ENCODE measurements around the gene CSAD.

CSAD gene

DNA sequence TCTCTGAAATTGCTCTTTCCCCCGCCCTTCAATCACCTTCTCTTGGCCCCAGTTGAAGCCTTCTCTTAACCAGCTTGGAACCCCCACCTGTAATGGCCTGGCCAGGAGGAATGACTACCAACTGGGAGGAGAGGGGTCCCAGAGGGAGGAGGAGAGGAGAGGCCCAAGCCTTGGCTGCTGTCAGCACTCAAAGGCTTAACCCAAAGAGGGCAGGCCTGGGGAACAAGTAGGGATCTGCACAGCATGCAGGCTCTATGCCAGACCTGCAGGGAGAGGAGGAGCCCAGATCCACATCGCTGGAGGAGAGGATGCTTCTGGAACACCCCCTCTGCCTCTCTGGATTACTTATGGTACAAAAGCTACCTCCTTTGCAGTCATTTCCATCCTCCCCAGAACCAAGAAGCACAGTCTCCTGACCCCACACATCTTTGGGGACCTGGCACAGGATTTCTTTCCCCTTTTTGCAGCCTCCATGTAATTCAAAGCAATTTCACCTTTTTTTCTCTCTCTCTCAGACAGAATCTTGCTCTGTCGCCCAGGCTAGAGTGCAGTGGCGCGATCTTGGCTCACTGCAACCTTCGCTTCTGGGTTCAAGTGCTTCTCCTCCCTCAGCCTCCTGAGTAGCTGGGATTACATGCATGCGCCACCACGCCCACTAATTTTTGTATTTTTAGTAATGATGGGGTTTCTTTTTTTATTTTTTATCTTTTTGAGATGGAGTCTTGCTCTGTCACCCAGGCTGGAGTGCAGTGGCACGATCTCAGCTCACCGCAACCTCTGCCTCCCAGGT lies 45.1 kb upstream of the CSAD start:
- DNase-seq (ENCODE audit: extremely low spot score): no peak
- TF ChIP-seq L3MBTL2 (conservative IDR thresholded peaks at IDR 0.05) (no peak), NFRKB (IDR thresholded peaks at IDR 0.05) (no peak), PKNOX1 (IDR thresholded peaks at IDR 0.05) (no peak), SP1 (IDR thresholded peaks at IDR 0.05) (no peak), FOXK2 (IDR thresholded peaks at IDR 0.05) (no peak), BHLHE40 (IDR thresholded peaks at IDR 0.05; ENCODE audit: borderline replicate concordance) (no peak), HDGF (IDR thresholded peaks at IDR 0.05; ENCODE audit: borderline replicate concordance) (no peak), ARNT (IDR thresholded peaks at IDR 0.05) (no peak), ZNF384 (IDR thresholded peaks at IDR 0.05) (no peak), FOXM1 (IDR thresholded peaks at IDR 0.05; ENCODE audit: borderline replicate concordance) (no peak), TARDBP (IDR thresholded peaks at IDR 0.05) (no peak), FOXA1 (IDR thresholded peaks at IDR 0.05) (no peak), ELF4 (IDR thresholded peaks at IDR 0.05) (no peak), SUZ12 (IDR thresholded peaks at IDR 0.05) (no peak), CTBP1 (IDR thresholded peaks at IDR 0.05; ENCODE audit: borderline replicate concordance) (no peak), LEF1 (IDR thresholded peaks at IDR 0.05; ENCODE audit: borderline replicate concordance) (no peak)
- ChIA-PET POLR2A (no interaction called here), CTCF (no interaction called here)

DNA sequence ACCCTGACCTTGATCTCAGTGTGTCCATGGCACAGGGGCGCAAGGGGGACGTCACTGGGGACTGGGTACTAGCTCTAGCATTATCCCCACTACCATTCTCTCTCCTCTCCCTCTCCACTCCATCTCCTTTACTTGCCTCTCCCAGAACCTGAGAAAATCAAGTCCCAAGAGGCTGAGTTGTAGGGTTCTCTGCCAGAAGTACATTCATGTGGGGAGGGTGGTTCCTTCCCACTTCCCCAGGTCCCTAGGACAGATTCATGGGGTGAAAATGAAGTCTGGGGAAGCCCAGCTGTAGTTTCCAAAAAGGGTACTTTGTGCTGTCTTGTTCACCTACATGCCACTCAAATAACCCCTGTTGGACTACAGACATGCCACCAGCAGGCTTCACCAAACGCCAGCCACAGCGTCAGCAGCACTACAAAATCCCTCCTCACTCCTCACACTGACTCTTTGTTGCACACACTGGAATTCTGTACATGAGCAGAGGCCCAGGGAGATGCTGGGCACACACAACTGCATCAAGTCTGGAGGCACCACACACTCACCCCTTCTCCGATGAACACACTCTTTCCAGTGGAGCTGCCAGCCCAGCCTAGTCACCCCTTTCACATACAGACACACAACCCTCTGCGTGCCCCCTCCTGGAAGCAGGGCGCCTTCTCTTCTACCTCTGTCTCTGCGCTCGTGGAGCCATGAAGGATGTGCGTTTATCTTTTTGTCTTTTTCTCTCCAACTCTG lies 44.3 kb upstream of the CSAD start:
- POLR2A ChIA-PET: no interaction called here
- TF ChIP-seq BHLHE40 (IDR thresholded peaks at IDR 0.05; ENCODE audit: borderline replicate concordance) (no peak), HDGF (IDR thresholded peaks at IDR 0.05; ENCODE audit: borderline replicate concordance) (no peak), FOXK2 (IDR thresholded peaks at IDR 0.05) (no peak), ELF4 (IDR thresholded peaks at IDR 0.05) (no peak), LEF1 (IDR thresholded peaks at IDR 0.05; ENCODE audit: borderline replicate concordance) (no peak), FOXM1 (IDR thresholded peaks at IDR 0.05; ENCODE audit: borderline replicate concordance) (no peak), ARNT (IDR thresholded peaks at IDR 0.05) (no peak), PKNOX1 (IDR thresholded peaks at IDR 0.05) (no peak), CTBP1 (IDR thresholded peaks at IDR 0.05; ENCODE audit: borderline replicate concordance) (no peak), L3MBTL2 (conservative IDR thresholded peaks at IDR 0.05) (no peak), TARDBP (IDR thresholded peaks at IDR 0.05) (no peak), ZNF384 (IDR thresholded peaks at IDR 0.05) (no peak), NFRKB (IDR thresholded peaks at IDR 0.05) (no peak), SP1 (IDR thresholded peaks at IDR 0.05) (no peak), FOXA1 (IDR thresholded peaks at IDR 0.05) (no peak), SUZ12 (IDR thresholded peaks at IDR 0.05) (no peak)
- no peak for DNase-seq (ENCODE audit: extremely low spot score)
- CTCF ChIA-PET: no interaction called here

DNA sequence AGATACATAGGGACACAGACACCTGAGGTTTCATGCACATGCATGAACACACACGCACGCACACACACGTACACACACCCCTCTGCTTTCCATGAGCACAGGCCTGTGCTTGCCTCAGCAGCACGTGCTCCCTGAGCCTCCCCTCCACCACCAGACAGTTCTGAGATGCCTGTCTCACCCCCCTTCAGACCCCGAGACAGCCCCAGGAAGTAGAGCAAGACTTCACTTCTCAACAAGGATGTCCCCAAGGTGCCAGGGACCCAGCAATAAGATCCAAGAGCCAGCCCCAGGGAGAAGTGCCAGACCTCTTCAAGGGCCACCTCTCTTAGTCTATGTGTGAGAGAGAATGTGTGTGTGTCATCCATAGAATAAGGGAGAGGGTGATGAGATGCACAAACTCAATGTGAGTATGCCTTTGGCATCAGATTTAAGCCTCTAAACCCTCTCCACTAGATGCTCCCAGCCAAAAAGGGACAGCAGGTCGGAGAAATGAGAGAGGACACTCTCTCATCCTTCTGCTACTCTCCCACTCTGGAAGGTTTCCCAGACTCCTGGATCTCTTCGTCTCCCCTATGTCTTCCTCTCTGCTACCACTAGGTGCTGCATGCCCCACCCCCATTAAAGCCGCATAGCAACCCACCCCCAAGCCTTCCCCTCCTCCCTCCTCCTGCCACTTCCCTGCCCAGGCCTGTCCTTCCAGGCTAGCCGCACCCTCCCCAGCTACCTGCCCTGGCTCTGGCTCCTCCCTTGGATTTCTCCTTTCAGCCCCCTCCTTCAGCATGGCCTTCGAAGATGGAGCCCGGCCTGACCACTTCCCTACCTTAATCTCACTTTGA lies 43.6 kb upstream of the CSAD start:
- ChIA-PET CTCF (interaction anchor here (0.6 kb wide), 1 partner anchor 44 kb away, joined by 5 read pairs; the partner anchor contains the start of gene ESPL1), POLR2A (interaction anchor here (1.1 kb wide), 1 partner anchor 44 kb away, joined by 4 read pairs; the partner anchor contains the start of gene ESPL1)
- no peak for DNase-seq (ENCODE audit: extremely low spot score)
- TF ChIP-seq HDGF (IDR thresholded peaks at IDR 0.05; ENCODE audit: borderline replicate concordance) (no peak), SP1 (IDR thresholded peaks at IDR 0.05) (no peak), ELF4 (IDR thresholded peaks at IDR 0.05) (no peak), FOXK2 (IDR thresholded peaks at IDR 0.05) (no peak), FOXA1 (IDR thresholded peaks at IDR 0.05) (no peak), PKNOX1 (IDR thresholded peaks at IDR 0.05) (no peak), TARDBP (IDR thresholded peaks at IDR 0.05) (no peak), FOXM1 (IDR thresholded peaks at IDR 0.05; ENCODE audit: borderline replicate concordance) (no peak), NFRKB (IDR thresholded peaks at IDR 0.05) (no peak), LEF1 (IDR thresholded peaks at IDR 0.05; ENCODE audit: borderline replicate concordance) (no peak), CTBP1 (IDR thresholded peaks at IDR 0.05; ENCODE audit: borderline replicate concordance) (no peak), ARNT (IDR thresholded peaks at IDR 0.05) (no peak)

DNA sequence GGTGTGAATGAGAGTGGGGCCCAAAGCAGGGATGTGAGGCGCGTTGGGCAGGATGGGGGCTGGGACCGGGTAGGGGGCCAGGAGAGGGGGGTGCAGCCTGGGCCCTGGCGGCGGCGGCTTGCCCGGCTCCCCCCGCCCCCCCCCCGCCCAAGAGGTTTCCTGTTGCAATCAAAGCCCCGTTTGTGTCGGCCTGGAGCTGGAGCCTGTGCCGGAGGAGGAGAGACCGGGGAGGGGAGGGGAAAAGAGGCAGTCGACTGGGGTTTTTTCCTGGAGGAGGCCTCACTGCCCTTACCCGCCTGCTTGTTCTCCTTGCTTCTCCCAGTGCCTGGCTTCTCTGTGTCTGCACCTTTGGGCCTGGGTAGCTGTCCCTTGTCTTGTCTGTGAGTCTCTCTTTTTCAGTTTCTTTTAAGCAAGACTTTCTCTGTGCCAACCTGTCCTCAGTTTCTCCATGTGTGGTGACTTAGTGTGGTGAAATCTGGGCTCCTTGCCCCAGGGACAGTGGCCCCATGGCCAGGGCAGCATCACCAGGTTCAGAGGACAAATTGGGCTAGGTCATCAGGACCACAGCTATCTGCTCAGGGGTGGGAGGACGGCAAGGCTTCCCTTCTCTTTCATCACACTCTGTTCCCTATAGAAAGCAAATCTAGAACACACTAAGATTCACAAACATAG lies 42.8 kb upstream of the CSAD start:
- TF ChIP-seq L3MBTL2 (conservative IDR thresholded peaks at IDR 0.05) (no peak), LEF1 (IDR thresholded peaks at IDR 0.05; ENCODE audit: borderline replicate concordance) (no peak)
- ChIA-PET POLR2A (interaction anchor here (1.1 kb wide), 1 partner anchor 44 kb away, joined by 4 read pairs; the partner anchor contains the start of gene ESPL1), CTCF (interaction anchor here (0.6 kb wide), 1 partner anchor 44 kb away, joined by 5 read pairs; the partner anchor contains the start of gene ESPL1)
- DNase-seq (ENCODE audit: extremely low spot score): no peak

All from HEK293T (cell line).